IPS-15b (cell line): ENCODE measurements around the gene HERC3.
A peak's percentile ranks its signal among the peaks of the same experiment; 100 is the strongest.
"Not testable (repeated sequence)": the region's sequence is repeated elsewhere in the genome, so short reads cannot be mapped to it uniquely, and the experiment has no call there.

Experiments
- H3K27me3 ChIP-seq: one replicate; pipeline ENCODE4 v1.6.1; 2013; ENCODE audit warnings: low read length; ENCODE audit not compliant: control insufficient read depth, insufficient read depth
- H3K36me3 ChIP-seq: one replicate; pipeline ENCODE4 v1.6.1; 2013; ENCODE audit warnings: low read length; ENCODE audit not compliant: control insufficient read depth, insufficient read depth
- H3K4me1 ChIP-seq: one replicate; pipeline ENCODE4 v1.6.1; 2013; ENCODE audit warnings: mild to moderate bottlenecking, low read length; ENCODE audit not compliant: control insufficient read depth, insufficient read depth
- H3K4me3 ChIP-seq: one replicate; pipeline ENCODE4 v1.5.1; 2013; ENCODE audit warnings: low read depth, low read length
- H3K9ac ChIP-seq: one replicate; pipeline ENCODE4 v1.6.1; 2013; ENCODE audit warnings: low read depth, mild to moderate bottlenecking, low read length
- H3K9me3 ChIP-seq: one replicate; pipeline ENCODE4 v1.6.1; 2013; ENCODE audit warnings: mild to moderate bottlenecking, low read length; ENCODE audit not compliant: control insufficient read depth, insufficient read depth

HERC3 gene

GRCh38 chr4:88587306-88587705 lies 5.0 kb upstream of the HERC3 start:
- Histone ChIP-seq H3K9ac (no peak overlapping the region), H3K36me3 (no peaks in the 10 kb centered on the region), H3K4me1 (no peaks in the 10 kb centered on the region), H3K9me3 (no peaks in the 10 kb centered on the region), H3K27me3 (peaks cover 13% of the 10 kb centered on the region), H3K4me3 (no peak overlapping the region)

- Histone ChIP-seq H3K4me3 (peak overlapping the region; percentile 40), H3K36me3 (no peaks in the 10 kb centered on the region), H3K9ac (no peak overlapping the region), H3K4me1 (no peaks in the 10 kb centered on the region), H3K27me3 (peaks cover 33% of the 10 kb centered on the region), H3K9me3 (no peaks in the 10 kb centered on the region)
Measured at GRCh38 chr4:88592600-88593448, 544 bp downstream of the HERC3 start.

GRCh38 chr4:88597970-88598660 lies 5.8 kb downstream of the HERC3 start:
- Histone ChIP-seq H3K9ac (no peak overlapping the region), H3K4me3 (no peak overlapping the region), H3K4me1 (peaks cover 13% of the 10 kb centered on the region), H3K27me3 (peaks cover 19% of the 10 kb centered on the region), H3K36me3 (no peaks in the 10 kb centered on the region), H3K9me3 (no peaks in the 10 kb centered on the region)

GRCh38 chr4:88599298-88599697 lies 7.0 kb downstream of the HERC3 start:
- H3K4me3 ChIP-seq: no peak overlapping the region

GRCh38 chr4:88599714-88600113 lies 7.4 kb downstream of the HERC3 start:
- no peak overlapping the region for H3K4me3 ChIP-seq
- no peak overlapping the region for H3K9ac ChIP-seq
- H3K4me1 ChIP-seq: peaks cover 13% of the 10 kb centered on the region
- no peaks in the 10 kb centered on the region for H3K9me3 ChIP-seq
- H3K27me3 ChIP-seq: peaks cover 4% of the 10 kb centered on the region
- no peaks in the 10 kb centered on the region for H3K36me3 ChIP-seq

More at GRCh38 chr4:88599298-88599697, 7.0 kb downstream of the HERC3 start:
- Histone ChIP-seq H3K27me3 (peaks cover 7% of the 10 kb centered on the region), H3K9ac (no peak overlapping the region), H3K36me3 (no peaks in the 10 kb centered on the region), H3K4me1 (peaks cover 13% of the 10 kb centered on the region), H3K9me3 (no peaks in the 10 kb centered on the region)

GRCh38 chr4:88600176-88600838 lies 8.0 kb downstream of the HERC3 start:
- Histone ChIP-seq H3K36me3 (no peaks in the 10 kb centered on the region), H3K27me3 (peaks cover 3% of the 10 kb centered on the region), H3K4me3 (no peak overlapping the region)

GRCh38 chr4:88604978-88605678 lies 12.8 kb downstream of the HERC3 start:
- peaks cover 3% of the 10 kb centered on the region for H3K36me3 ChIP-seq
- no peaks in the 10 kb centered on the region for H3K27me3 ChIP-seq
- no peaks in the 10 kb centered on the region for H3K9me3 ChIP-seq
- no peak overlapping the region for H3K9ac ChIP-seq
- no peak overlapping the region for H3K4me3 ChIP-seq
- H3K4me1 ChIP-seq: no peaks in the 10 kb centered on the region

More at GRCh38 chr4:88600176-88600838, 8.0 kb downstream of the HERC3 start:
- Histone ChIP-seq H3K9ac (no peak overlapping the region), H3K9me3 (no peaks in the 10 kb centered on the region), H3K4me1 (peaks cover 13% of the 10 kb centered on the region)

- Histone ChIP-seq H3K9me3 (no peaks in the 10 kb centered on the region), H3K9ac (no peak overlapping the region), H3K4me3 (no peak overlapping the region), H3K27me3 (no peaks in the 10 kb centered on the region), H3K4me1 (no peaks in the 10 kb centered on the region), H3K36me3 (peaks cover 3% of the 10 kb centered on the region)
Measured at GRCh38 chr4:88605736-88606135, 13.5 kb downstream of the HERC3 start.

GRCh38 chr4:88606832-88607231 lies 14.6 kb downstream of the HERC3 start:
- Histone ChIP-seq H3K4me1 (no peaks in the 10 kb centered on the region), H3K27me3 (no peaks in the 10 kb centered on the region), H3K36me3 (peaks cover 3% of the 10 kb centered on the region), H3K9me3 (no peaks in the 10 kb centered on the region), H3K4me3 (no peak overlapping the region), H3K9ac (no peak overlapping the region)

GRCh38 chr4:88609387-88609786 lies 17.1 kb downstream of the HERC3 start:
- no peak overlapping the region for H3K4me3 ChIP-seq
- H3K9ac ChIP-seq: no peak overlapping the region
- H3K4me1 ChIP-seq: no peaks in the 10 kb centered on the region
- H3K36me3 ChIP-seq: peaks cover 3% of the 10 kb centered on the region
- no peaks in the 10 kb centered on the region for H3K9me3 ChIP-seq
- no peaks in the 10 kb centered on the region for H3K27me3 ChIP-seq

GRCh38 chr4:88609794-88610193 lies 17.5 kb downstream of the HERC3 start:
- not testable (repeated sequence) for H3K9ac ChIP-seq, H3K36me3 ChIP-seq, H3K27me3 ChIP-seq, H3K9me3 ChIP-seq, H3K4me3 ChIP-seq, H3K4me1 ChIP-seq
